ENCODE measurements around the gene CLDN14. TPM values are rescaled to one million over a fixed set of nuclear protein-coding genes. Genes with fewer than 3 reads are reported as not detected.

CLDN14 gene
- polyA plus RNA-seq, 3 donors, result not detected

- Histone ChIP-seq H3K9me3 (replicated peaks in 1 of 2; ENCODE audit: control insufficient read depth in 1 of 2, insufficient read depth in 1 of 2, low read length in 2 of 2) (no peaks in the 10 kb centered on the region), H3K27me3 (ENCODE audit: control insufficient read depth in 2 of 2, insufficient read depth in 2 of 2, low read length in 2 of 2) (no peaks in the 10 kb centered on the region), H3K9ac (ENCODE audit: insufficient read depth, low read length, poor library complexity, severe bottlenecking) (no peak overlapping the region), H2AFZ (ENCODE audit: insufficient read depth, low read depth, low read length, poor library complexity, severe bottlenecking) (no peak overlapping the region), H3K4me3 (replicated peaks in 1 of 3; ENCODE audit: low read depth in 2 of 3, low read length in 3 of 3) (no peak overlapping the region), H3K27ac (ENCODE audit: low read depth in 1 of 2, low read length in 2 of 2) (no peak overlapping the region), H3K36me3 (replicated peaks in 1 of 2; ENCODE audit: control insufficient read depth in 1 of 2, insufficient read depth in 2 of 2, low read length in 2 of 2) (no peaks in the 10 kb centered on the region), H3K4me2 (replicated peaks; ENCODE audit: extremely low read depth, low read length, poor library complexity, severe bottlenecking) (no peak overlapping the region), H4K20me1 (ENCODE audit: insufficient read depth, low read length) (no peaks in the 10 kb centered on the region), H3K79me2 (ENCODE audit: insufficient read depth, low read length) (no peaks in the 10 kb centered on the region), H3K4me1 (ENCODE audit: control insufficient read depth in 1 of 2, insufficient read depth in 2 of 2, low read length in 2 of 2) (no peaks in the 10 kb centered on the region)
- TF ChIP-seq, protein P1, sequence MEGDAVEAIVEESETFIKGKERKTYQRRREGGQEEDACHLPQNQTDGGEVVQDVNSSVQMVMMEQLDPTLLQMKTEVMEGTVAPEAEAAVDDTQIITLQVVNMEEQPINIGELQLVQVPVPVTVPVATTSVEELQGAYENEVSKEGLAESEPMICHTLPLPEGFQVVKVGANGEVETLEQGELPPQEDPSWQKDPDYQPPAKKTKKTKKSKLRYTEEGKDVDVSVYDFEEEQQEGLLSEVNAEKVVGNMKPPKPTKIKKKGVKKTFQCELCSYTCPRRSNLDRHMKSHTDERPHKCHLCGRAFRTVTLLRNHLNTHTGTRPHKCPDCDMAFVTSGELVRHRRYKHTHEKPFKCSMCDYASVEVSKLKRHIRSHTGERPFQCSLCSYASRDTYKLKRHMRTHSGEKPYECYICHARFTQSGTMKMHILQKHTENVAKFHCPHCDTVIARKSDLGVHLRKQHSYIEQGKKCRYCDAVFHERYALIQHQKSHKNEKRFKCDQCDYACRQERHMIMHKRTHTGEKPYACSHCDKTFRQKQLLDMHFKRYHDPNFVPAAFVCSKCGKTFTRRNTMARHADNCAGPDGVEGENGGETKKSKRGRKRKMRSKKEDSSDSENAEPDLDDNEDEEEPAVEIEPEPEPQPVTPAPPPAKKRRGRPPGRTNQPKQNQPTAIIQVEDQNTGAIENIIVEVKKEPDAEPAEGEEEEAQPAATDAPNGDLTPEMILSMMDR (IDR thresholded peaks at IDR 0.05), result no peak
- H3K4me1 Mint-ChIP-seq, result peaks cover 6% of the 10 kb centered on the region
- no peak for DNase-seq
- no peak overlapping the region for H3K4me3 Mint-ChIP-seq
- peaks cover 3 to 7% (median 6%) of the 10 kb centered on the region in 3 donors for H3K27me3 Mint-ChIP-seq (ENCODE audit: low read depth in 3 of 3)
- WGBS (ENCODE audit: insufficient coverage), result no CpG with 5 or more reads among the region's 8 CpGs
- peaks cover 0 to 2% (median 0%) of the 10 kb centered on the region in 7 donors for H3K9me3 Mint-ChIP-seq
- intact Hi-C loops (cut with micrococcal nuclease), result no loop called here
- no peak overlapping the region for H3K27ac Mint-ChIP-seq
- H3K36me3 Mint-ChIP-seq, result no peaks in the 10 kb centered on the region
These were observed 28.4 kb downstream of the CLDN14 start for GRCh38 chr21:36451506-36451905.

DNA sequence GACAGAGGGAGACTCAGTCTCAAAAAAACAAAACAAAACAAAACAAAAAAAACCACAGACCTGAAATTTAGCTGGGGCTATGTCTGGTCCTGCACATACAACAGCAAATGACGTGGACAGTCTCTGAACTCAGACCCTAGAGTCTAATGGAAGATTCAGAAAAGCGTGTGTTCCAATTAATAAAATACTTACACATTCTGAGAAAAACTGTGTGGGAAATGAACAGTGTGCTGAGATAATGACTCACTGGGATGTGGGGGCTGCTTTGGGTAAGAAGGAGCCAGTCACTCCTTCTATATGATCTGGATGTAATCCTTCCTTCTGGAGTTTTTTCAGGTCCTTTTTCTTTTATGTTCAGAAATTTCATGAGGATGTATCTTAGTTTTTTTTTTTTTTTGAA is 29.4 kb downstream of the CLDN14 start:
- H3K27me3 ChIP-seq (ENCODE audit: control insufficient read depth in 2 of 2, insufficient read depth in 2 of 2, low read length in 2 of 2), result no peaks in the 10 kb centered on the region
- peaks cover 6% of the 10 kb centered on the region for H3K4me1 Mint-ChIP-seq
- no peaks in the 10 kb centered on the region for H3K36me3 ChIP-seq (replicated peaks in 1 of 2; ENCODE audit: control insufficient read depth in 1 of 2, insufficient read depth in 2 of 2, low read length in 2 of 2)
- TF ChIP-seq, protein P1 (IDR thresholded peaks at IDR 0.05), result no peak
- WGBS (ENCODE audit: insufficient coverage), result no CpG with 5 or more reads among the region's 2 CpGs
- no peak overlapping the region for H3K4me3 ChIP-seq (replicated peaks in 1 of 3; ENCODE audit: low read depth in 2 of 3, low read length in 3 of 3)
- H3K4me1 ChIP-seq (ENCODE audit: control insufficient read depth in 1 of 2, insufficient read depth in 2 of 2, low read length in 2 of 2), result no peaks in the 10 kb centered on the region
- H3K9me3 Mint-ChIP-seq, result peaks cover 0 to 2% (median 0%) of the 10 kb centered on the region in 7 donors
- no peaks in the 10 kb centered on the region for H3K79me2 ChIP-seq (ENCODE audit: insufficient read depth, low read length)
- H3K27me3 Mint-ChIP-seq (ENCODE audit: low read depth in 3 of 3), result peaks cover 6 to 9% (median 6%) of the 10 kb centered on the region in 3 donors
- no peaks in the 10 kb centered on the region for H3K9me3 ChIP-seq (replicated peaks in 1 of 2; ENCODE audit: control insufficient read depth in 1 of 2, insufficient read depth in 1 of 2, low read length in 2 of 2)
- no peaks in the 10 kb centered on the region for H3K36me3 Mint-ChIP-seq
- H3K9ac ChIP-seq (ENCODE audit: insufficient read depth, low read length, poor library complexity, severe bottlenecking), result no peak overlapping the region
- H2AFZ ChIP-seq (ENCODE audit: insufficient read depth, low read depth, low read length, poor library complexity, severe bottlenecking), result no peak overlapping the region
- H3K27ac Mint-ChIP-seq, result no peak overlapping the region
- H4K20me1 ChIP-seq (ENCODE audit: insufficient read depth, low read length), result no peaks in the 10 kb centered on the region
- no peak for DNase-seq
- H3K4me2 ChIP-seq (replicated peaks; ENCODE audit: extremely low read depth, low read length, poor library complexity, severe bottlenecking), result no peak overlapping the region
- no peak overlapping the region for H3K27ac ChIP-seq (ENCODE audit: low read depth in 1 of 2, low read length in 2 of 2)
- no peak overlapping the region for H3K4me3 Mint-ChIP-seq
- intact Hi-C loops (cut with micrococcal nuclease), result no loop called here
